ENCODE results near the gene CHAT.

The CHAT gene

DNA sequence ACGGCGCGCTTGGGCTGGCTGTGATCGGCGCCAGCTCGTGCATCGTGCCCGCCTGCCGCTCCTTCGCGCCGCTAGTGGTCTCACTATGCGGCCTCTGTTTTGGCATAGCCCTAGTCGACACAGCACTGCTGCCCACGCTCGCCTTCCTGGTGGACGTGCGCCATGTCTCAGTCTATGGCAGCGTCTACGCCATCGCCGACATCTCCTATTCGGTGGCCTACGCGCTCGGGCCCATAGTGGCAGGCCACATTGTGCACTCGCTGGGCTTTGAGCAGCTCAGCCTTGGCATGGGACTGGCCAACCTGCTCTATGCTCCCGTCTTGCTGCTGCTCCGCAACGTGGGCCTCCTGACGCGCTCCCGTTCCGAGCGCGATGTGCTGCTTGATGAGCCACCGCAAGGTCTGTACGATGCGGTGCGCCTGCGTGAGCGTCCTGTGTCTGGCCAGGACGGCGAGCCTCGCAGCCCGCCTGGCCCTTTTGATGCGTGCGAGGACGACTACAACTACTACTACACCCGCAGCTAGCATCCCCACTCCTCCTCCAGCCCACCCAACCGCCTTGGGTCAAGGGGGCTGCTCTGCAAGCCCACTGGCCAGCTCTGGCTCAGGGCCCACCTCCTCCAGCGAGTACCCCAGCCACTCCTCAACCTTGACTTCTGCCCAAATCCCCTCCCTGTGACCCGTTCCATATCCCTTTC, 1.9 kb upstream of the CHAT start:
- no peak overlapping the region for H3K4me3 ChIP-seq (ENCODE audit: low read depth, low read length)

DNA sequence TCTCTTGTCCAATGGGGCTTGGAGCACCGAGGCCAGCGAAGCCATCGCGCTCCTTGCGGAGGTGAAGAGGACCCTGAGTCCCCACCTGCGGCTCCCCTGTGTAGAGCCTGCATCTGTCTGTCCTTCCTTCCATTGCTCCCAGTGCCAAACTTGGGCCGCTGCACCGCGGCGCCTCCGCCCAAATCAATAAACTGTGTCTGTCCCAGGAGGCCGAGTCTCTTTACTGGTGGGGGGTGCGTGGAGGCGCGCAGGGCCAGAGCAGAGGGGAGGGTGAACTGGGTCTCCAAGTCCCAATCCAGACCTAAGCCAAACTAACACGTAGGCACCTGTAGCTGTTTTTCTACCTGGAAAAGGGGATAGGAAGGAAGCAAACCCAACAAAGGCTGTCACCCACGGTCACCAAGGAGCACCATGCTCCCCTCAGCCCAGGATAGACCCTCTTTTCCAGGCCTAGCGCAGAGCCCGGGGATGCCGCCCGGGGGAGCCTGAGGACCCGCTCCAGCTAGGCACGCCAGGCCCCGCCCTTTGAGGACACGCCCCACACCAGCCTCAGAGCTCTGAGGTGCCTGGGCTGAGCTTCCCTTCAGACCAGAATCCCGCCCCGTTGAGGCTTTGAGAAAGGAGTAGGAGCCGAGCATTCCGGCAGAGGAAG, 1.2 kb upstream of the CHAT start:
- no peak overlapping the region for H3K4me3 ChIP-seq (ENCODE audit: low read depth, low read length)

DNA sequence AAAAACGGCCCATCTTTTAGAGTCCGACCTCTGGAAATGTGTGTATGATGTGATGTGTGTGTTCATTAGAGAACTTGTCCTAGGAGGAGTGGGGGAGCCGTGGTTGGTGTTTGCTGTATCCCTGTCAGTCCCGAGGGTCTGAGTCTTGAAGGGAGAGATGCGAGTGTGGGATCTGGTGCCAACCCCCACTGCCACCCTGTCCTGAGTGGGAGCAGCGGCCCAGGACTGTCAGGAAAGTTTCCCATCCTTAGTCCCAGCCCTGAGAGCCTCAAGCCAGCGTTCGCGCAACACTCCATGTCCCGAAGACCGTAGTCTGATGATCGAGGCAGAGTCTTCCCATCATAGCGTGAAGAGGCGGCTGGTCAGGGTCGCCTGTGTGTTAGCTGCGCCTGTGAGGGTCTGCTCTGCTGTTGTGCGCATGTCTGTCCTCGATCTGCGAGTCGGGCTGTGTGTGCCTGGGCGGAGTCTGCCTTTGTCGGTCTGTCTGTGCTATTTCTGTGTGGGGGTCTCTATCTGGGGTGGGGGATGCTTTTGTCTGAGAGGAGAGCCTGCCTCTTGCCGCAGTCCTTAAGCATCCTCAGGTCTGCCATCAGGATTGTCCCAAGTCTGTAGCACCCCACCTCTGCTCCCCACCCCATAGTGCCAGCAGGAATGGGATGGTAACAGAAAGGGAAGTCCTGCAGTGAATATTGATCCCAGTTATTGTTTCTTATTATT, 514 bp upstream of the CHAT start:
- no peak overlapping the region for H3K4me3 ChIP-seq (ENCODE audit: low read depth, low read length)

DNA sequence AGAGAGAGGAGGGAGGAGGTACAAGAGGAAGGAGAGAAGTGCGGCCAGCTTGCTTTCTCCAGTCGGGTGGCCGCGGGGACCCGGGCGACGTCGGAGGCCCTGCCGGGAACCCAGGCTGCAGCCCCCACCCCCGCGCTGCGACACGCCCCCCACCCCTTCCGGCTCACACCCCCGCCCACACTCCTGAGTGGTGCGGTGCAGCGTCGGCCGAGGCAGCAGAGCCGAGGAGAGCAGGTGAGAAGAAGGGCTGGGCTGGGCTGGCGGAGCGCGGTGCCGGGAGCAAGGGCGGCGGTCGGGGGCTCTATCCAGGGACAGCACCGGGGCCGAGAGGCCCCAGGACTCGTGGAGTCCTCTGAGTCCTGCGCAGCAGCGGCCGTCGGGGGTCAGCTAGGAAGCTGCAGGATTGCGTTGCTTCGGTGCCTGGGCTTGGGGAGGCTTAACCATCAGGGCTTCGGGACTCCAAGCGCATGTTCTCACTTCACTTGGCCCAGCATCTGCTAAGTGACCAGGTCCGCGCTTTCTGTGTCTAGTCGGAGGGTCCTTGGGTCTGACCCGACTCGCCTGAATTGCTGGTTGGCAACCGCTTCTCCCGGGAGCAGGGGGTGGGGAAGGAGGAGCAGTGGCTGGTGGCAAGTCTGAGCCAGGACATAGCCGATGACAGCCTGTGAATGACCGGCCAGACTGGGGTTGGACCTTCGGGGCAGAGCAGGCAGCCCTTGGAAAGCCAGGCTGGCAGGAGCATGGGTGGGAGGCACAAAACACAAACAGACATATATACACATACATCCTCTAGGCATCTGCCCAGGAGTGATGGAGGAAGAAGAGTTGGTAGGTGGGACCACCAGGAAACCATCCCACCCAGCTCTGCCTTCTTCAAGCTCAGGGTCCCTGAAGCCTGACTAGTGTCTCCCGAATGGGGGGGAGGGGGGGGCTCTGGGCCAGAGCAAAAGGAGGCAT, 683 bp downstream of the CHAT start:
- no peak overlapping the region for H3K4me3 ChIP-seq (ENCODE audit: low read depth, low read length)

DNA sequence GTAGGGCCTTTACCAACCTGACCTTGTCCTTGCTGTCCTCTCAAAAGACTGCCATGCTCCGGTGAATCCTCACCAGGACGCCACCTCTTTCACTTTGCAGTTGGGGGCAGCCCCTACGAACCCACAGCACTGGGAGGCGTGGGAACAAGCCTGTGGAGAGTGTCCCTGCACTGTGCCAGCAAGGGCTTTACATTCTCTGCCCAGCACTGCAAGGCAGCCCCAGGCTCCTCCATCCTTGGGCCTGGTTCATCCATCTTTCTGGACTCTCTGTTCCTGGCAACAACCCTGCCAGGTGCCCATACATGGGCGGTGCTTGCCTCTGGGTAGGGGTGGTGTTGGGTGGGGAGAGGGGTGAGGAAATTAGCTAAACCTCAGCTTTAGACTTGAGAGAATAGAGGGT, 1.4 kb downstream of the CHAT start:
- H3K4me3 ChIP-seq (ENCODE audit: low read depth, low read length) = no peak overlapping the region

DNA sequence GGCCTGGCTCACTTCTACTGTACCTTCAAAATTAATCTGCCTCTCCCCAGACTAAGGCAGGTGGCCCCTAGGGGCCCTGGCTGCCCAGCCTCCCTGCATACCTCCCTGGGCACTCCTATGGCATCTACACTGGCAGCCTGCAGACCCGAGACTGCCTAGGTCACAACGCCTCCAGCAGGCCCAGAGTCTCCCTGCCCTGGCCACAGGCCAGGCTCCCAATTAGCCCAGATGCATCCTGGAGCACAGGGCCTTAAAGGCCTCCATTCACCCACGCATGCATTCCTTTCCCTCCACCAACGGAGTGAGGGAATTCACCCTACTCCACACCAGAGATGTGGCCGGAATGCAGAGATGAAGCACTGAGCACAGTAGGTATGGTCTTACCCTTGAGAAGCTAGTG, 1.9 kb downstream of the CHAT start:
- no peak overlapping the region for H3K4me3 ChIP-seq (ENCODE audit: low read depth, low read length)

DNA sequence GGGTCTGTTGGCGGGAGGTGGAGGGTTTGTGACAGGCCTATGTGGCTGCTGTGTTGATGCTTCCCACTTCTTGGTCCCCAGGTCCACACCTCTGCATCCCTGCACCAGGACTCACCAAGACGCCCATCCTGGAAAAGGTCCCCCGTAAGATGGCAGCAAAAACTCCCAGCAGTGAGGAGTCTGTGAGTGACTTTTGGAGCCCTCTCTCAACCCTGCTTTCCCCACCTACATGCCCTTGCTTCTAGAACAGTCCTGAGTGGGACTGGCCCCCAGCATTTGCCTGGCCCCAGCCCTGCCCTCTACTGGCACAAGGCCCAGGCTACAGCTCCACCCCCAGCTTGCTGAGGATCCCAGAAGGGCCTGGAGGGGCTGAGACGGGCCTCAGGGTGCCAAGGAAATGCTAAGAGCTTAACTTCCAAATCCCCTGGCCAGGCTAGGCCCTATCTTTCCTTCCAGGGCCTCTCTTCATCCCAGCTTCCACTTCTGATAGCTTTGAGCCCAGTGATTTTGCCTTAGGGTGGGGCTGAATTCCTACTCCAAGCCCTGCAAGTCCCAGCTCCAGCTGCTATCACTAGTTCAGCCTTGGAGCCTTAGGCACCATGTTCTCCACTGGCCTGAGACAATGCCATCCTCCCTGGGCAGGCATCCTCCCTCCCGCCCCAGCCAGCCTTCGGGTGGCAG, 2.7 kb downstream of the CHAT start:
- no peak overlapping the region for H3K4me3 ChIP-seq (ENCODE audit: low read depth, low read length)

DNA sequence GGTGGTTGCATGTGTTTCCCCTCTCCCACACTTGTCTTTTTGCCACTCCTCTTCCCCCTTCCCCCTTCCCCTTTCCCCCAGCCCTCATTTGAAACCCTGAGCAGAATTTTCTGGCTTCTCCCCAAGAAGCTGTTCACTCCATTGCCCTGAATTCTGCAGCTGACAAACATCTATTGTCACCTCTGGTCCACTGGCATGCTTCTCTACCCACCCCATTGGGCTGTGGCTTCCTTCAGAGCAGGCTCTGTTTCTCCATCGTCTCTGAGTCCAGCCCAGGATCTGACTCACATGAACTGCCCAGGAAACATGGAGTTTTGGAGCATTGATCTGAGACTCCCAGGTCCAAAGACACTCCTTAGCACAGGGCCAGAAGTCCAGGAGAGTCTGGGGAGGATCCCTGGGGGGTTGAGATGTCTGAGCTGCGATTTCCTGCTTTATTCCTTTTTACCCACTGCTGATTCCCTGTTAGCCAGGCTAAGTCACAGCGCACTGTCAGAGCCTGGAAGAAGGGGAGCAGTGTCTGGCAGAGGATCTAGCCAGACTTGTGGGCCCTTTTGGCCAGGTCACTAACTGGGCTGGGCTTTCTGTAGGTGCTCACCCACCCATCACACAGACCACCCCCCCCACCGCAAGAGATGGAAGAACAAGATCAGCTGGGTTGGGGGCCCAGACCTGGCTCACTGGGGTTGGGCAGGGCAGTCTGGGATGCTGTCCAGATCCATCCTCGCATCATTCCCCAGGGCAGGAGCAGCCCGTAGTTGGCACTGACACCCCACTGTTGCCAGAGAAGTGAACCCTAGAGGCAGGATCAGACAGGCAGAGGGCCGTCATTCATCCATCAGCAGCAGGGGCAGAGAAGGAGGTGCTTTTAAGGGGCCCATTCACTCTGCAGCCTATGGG, 3.5 kb downstream of the CHAT start:
- no peak overlapping the region for H3K4me3 ChIP-seq (ENCODE audit: low read depth, low read length)

DNA sequence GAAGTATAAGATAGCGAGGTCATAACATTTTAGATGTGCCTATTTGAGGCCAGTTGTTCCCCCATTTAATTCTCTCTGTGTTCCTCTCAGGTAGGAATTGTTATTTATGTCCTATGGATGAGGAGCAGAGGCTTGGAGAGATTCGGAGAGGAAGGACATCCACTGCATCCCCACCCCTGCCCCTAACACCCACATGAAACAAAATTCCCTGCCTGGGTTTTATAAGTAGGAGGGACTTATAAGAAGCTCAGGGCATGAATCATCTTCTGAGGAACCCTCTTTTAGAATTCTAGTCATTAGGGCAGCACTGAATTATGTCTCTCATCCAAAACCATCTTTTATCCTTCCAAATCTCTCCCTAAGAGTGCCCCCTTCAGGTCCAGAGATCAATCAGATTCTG, 5.0 kb downstream of the CHAT start:
- no peak overlapping the region for H3K4me3 ChIP-seq (ENCODE audit: low read depth, low read length)

DNA sequence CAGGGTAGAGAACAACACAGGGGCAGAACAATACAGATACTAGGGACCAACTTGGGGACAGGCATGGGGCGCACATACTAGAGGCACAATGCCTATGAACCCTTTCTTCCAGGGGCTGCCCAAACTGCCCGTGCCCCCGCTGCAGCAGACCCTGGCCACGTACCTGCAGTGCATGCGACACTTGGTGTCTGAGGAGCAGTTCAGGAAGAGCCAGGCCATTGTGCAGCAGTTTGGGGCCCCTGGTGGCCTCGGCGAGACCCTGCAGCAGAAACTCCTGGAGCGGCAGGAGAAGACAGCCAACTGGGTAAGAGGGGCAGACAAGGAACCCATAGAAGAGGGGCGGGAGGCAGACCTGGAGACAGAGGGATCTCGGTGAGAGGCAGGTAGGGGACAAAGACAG, 5.8 kb downstream of the CHAT start:
- no peak overlapping the region for H3K4me3 ChIP-seq (ENCODE audit: low read depth, low read length)

DNA sequence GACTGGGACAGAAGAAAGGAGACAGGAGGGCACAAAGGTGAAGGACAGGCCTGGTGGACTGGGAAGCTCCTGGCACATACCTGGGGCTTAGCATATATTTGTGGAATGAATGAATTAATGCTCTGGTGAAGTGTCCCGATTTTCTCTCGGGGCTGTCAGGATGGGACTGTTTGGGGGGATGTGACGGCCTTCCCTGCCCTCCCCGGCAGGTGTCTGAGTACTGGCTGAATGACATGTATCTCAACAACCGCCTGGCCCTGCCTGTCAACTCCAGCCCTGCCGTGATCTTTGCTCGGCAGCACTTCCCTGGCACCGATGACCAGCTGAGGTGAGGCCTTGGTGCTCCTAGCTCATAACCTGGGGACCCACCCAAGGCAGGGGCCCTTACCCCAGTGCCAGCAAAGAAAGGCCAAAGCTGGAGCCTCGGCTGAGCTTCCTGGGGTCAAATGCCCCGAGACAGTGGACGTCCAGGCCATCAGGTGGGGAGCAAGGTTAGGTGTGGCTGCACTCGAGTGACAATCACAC, 6.5 kb downstream of the CHAT start:
- no peak overlapping the region for H3K4me3 ChIP-seq (ENCODE audit: low read depth, low read length)

DNA sequence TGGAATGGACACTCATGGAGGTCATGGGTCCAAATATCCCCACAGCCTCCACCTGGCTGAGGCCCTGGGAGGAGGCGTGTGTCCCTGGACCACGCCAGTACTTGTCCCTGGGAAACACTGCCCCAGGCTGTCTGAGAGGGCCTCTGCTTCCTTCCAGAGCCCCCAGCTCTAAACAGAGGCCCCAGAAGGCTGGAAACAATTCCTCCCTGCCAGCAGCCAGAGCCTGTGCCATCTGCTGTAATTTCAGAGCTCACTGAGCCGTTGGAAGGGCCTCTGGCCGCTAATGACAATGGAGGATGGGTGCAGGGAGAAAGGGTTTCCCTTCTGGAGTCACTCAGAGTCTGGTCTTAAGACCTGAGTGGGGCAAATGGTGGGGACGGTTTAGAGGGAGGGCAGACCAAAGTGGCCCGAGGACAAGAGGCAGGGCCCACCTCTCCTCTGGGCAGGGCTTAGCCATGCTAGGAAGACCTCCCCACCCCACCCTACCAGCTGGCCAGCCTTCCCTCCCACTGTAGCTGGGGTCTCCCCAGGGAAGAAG, 7.1 kb downstream of the CHAT start:
- H3K4me3 ChIP-seq (ENCODE audit: low read depth, low read length) = no peak overlapping the region

DNA sequence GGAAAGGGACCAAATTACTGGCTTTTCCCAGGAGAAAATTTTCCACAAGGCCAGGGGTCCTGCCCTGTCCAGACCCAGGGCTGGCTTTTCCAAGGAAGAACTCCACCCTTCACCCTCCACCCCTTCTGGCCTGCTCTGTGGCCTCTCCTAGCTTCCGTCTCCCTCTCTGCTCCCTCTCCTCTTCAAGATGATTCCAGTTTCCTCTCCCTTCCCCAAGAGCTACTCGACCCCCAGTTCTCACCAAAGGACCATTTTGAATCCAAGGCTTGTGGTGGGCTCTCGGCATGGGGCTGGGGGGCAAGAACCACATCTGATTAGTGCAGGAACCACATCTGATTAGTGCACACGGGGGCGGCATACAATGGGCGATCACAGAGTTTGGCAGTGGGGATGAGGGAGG, 7.7 kb downstream of the CHAT start:
- H3K4me3 ChIP-seq (ENCODE audit: low read depth, low read length) = no peak overlapping the region

DNA sequence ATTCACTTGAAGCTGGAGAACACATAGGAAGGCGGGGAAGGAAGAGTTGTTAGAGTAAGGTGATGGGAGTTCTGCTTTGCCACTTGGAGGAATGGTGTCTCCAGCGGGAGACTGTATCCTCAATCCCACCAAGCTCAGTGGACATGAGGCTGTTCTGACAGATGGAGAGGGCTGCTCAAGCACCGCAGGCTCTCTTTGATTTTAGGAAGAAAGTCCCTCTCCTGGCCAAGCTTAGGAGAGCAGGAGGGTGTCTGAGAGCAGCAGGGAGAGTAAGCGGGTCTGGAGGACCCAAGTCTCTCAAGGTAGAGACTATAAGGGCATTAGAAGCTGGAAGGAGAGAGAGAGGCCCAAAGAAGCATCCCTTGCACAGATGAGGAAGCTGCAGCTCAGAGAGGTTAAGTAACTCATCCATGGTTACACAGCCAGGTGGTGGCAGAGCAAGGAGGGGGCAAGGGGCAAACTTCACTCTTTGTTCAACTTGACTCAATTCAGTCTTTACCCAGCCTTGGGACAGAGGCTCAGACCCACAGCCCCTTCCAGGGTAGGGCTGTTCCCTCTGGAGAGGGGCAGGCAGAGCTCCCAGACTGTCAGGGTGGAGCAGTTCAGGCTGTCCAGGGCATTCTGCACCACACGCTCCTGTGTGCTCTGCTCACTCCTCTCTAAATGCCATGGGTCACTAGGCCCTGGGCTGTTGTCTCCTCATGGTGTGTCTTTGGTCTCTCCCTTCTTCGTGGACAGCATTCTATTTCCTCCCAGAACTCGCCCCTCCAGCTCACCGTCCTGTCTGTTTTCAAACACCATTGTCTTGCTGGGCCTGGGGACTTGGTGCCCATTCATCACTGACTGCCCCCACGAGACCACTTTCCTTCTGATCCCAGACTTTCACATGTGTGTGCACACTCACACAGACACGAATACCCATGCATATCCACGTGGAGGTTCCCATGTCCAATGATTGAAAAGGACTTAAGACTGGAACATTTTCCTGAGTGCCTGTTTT, 8.9 kb downstream of the CHAT start:
- no peak overlapping the region for H3K4me3 ChIP-seq (ENCODE audit: low read depth, low read length)

DNA sequence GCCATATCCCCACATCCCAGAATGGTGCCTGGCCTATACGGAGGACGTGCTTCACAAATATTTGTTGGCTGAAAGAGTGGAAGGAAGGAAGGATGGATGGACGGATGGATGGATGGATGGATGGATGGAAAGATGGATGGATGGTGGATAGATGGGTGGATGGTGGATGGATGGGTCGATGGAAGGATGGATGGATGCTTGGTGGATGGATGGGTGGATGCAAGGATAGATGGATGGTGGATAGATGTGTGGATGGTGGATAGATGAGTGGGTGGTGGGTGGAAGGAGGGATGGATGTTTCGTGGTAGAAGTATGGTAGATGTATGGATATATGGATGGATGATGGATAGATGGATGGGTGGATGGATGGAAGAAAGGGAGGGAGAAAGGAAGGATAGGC, 10.8 kb downstream of the CHAT start:
- no peak overlapping the region for H3K4me3 ChIP-seq (ENCODE audit: low read depth, low read length)

DNA sequence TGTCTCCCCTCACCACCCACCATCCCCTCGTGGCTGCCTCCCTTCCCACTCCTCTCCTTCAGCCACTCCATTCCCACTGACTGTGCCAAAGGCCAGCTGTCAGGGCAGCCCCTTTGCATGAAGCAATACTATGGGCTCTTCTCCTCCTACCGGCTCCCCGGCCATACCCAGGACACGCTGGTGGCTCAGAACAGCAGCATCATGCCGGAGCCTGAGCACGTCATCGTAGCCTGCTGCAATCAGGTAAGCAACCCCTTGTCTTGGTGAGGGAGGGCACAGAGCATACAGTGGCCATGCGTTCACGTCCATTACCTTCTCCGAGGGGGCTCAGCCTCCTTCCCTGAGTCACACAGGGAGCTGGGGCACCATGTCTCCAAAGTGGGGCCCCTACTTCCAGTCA, 11.6 kb downstream of the CHAT start:
- no peak overlapping the region for H3K4me3 ChIP-seq (ENCODE audit: low read depth, low read length)

DNA sequence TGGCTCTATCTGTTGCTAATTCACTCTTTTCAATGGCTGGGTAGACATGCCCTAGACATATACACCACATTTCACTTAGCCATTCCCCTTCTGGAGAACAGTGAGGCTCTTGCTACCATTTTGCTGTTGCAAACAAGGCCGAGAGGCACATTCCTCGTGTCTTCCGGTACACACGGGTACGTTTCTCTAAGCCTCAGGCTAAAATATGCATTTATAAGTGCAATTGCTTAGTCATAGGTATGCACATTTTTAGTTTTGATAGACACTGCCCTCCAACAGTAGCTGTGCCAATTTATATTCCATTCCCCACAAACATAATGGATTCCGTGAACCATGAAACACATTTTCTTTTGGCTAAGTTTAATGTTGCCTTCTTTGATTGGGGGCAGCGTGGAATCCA, 13.2 kb downstream of the CHAT start:
- no peak overlapping the region for H3K4me3 ChIP-seq (ENCODE audit: low read depth, low read length)
